HG03442 (cell line): ENCODE measurements around the gene NHEJ1.

Experiments used
- ATAC-seq: cut with Tn5 transposase; IDR thresholded peaks from one replicate; pipeline ENCODE4 v1.9.1; 2021; ENCODE audit warnings: mild to moderate bottlenecking, moderate library complexity; ENCODE audit not compliant: unreplicated experiment

NHEJ1 gene

DNA sequence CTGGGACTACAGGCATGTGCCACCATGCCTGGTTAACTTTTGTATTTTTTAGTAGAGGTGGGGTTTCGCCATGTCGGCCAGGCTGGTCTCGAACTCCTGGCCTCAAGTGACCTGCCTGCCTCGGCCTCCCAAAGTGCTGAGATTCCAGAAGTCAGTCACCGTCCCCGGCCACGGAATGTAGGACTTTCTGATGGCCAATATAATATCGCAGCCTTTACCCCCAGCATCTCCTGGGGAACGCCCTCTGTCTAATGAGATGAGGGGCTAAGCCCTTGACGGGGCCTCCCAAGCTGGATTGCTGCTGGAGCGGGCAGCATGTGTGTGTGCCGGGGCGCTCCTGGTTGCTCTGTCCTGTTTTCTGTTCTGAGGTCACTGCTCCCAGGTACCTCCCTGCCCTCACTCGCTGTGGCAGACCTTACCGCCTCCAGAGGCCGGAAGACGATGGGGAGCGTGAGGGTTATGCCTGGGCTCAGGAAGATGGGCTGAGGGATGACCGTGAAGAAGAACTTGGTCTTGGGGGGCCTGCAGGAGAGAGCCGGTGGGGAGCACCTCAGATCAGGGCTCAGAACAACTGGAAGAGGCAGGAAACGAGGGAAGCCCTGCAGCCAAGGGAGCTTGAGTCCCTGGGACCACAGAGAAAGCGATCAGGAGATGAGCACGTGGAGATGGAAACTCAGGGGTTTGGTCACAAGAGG lies 128.4 kb downstream of the NHEJ1 start:
- no peak for ATAC-seq

DNA sequence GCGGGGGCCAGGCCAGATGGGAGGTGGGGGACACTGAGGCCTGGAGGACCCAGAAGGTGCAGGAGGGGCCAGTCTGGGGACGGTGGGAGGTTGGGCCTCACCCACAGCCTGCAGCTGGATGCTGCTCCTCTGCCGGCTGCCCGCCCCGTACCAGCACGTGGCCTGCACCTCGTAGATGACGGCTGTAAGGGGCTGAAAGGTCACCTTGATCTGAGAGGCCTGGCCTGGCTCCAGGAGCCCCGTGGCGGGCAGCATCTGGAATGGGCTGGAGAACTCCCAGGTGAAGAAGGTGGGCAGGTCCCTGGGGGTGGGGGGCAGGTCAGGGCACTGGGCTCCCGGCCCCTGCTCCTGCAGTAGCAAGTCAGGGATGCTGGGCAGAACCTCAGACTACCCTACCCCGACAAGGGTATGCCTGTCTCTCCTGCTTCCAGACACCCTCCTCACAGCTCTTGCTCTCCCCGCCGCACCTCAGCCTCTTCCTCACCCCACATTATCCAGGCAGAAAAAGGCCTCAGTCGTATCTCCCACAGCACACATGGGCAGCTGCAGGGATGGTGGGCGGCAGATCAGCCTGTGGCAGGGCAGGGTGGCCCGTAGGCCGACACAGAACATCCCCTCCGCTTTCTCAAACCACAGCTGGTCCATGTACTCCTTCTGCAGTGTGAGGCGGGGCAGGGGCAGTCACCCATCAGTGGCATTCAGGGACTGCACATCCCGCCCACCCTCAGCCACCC lies 129.4 kb downstream of the NHEJ1 start:
- ATAC-seq: no peak

DNA sequence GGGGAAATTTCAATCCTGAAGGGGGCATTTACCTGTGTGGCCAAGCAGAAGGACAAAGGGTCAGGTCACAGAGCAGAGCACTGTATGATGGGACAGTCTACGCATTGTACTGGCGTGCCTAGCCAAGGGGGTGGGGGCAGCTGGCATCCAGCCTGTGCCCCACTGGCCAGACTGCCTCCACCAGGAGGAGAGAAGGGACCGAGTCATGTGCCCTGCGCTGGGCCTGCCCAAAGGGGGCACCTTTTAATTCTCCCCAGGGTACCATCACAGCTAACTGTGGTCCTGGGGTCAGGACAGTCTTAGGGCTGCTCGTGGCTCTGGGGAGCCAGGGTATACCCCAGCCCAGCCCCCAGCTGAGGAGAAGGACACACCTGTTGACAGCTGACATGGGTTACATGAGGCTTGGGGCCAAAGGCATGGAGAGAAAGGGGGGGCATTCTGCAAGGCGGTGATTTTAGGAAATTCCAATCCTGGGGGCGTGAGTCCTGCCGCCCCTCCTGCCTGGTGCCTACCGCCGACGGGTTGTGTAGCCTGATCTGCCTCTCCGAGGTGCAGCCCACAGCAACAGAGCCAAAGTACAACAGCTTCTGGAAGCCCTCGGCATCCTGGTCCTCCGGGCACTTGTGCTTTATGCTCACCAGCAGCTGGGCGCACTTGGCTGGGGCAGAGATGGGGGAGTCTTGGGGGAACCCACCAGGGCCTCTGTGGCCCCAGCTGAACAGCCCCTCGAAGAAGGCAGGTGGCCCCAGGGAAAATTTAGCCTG lies 130.3 kb downstream of the NHEJ1 start:
- no peak for ATAC-seq

DNA sequence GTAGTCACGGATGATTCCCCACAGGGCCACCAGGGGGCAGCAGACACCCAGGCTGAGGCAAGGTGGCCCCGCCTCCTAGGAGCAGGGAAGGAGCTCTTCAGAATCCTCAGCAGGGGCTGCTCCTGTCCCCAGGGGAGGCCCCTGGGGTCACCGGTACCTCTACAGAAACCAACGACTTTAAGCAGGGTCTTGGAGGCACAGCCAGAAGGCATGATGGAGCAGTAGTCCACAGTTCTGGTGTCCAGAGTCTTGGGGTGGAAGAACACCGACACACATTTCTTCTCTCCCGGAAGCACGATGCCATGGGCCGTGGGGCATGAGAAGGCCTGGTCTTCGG lies 130.8 kb downstream of the NHEJ1 start:
- peak; percentile 67 for ATAC-seq

DNA sequence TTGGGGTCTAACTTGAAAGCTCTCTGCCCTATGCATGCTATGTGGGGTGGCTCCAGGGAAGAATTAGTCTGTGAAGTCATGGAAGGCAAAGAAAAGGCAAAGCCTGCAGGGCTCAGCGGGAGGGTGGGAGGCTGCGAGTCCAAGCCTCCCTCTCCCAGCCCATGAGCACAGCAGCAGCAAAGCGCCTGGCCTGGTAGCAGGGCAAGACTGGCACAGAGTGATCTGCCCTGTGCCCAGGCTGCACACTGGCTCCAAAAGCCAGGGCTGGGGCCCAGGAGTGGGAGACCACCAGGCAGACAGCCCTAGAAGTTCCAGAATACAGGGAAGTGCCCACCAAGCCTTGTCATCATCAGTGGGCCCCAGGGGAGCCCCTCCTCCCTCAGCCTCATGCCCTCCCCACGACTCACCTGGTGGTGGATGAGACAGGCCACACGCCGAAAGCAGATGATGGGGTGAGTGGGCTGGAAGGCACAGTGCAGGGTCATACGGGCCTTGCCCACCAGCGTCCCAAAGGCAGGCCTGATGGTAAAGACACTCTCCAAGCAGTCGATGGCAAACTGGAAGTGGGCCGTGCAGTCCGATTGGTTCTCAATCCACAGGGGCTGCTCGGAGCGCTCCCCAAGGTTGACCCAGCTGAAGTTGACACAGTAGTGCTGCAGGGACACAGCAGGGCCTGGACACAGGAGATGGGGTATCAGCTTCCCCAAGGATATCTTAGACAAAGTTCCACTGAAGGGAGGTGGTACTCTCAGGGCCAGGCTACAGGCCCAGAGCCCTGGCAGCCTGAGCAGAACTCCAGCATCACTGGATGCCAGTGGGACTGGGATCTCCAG lies 131.4 kb downstream of the NHEJ1 start:
- ATAC-seq: no peak

DNA sequence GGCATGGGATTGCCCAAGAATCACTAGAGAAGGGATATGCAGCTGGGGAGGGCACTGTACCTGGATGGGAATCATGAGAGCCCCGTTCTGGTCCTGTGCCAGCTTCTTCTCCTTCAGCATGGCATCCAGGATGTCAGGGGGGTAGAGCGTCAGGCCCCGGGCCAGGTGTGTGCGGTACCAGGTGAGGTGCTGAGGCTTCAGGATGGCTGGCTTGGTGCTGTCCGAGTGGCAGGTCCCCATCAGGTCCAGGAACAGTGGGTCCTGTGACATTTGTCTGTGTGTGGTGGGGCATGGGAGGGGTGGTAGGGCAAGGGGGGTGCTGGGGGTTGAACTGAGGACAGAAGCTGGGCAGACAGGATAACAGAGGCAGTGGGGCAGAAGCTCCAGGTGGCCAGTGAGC lies 132.5 kb downstream of the NHEJ1 start:
- ATAC-seq: no peak

DNA sequence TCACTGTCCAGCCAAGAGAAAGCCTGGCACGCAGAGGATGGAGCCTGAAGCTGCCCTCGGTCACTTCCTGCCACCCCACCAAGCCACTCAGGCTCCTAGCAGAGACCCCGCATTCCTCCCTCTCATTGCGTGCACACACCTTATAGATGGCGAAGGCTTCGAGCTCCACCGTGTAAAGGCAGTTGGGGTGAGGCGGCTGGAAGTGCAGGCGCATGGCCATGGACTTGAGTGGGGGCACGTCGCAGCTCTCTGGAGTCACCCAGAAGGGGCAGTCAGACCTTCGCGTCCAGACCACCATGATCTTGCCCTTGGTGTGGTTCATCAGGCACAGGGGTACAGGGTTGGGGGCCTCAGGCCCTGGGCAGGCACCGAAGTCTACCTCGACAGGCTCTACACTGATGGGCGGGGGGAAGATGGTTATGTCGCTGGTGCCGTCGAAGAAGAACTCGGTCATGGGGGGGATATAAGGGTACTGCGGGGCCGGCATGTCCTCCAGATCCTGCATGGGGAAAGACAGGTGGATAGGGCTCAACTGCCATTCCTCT lies 133.0 kb downstream of the NHEJ1 start:
- no peak for ATAC-seq

DNA sequence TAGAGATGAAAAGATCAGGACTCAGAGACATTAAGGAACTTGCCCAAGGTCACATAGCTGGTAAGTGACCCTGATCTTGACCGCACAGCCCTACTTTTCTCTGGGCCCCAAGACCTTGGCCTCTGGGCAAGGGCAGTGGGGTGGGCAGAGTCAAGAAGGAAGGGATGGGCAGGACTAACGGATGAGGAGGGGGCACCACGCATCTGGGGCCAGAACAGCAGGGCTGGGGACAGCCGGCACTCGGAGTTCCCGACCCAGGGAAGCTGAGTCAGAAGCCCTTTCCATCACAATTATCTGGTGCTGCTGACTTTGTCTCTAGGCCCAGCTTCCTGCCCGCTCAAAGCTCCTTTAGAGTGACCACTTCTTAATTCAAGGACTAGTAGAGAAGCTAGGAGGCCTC lies 133.7 kb downstream of the NHEJ1 start:
- no peak for ATAC-seq

DNA sequence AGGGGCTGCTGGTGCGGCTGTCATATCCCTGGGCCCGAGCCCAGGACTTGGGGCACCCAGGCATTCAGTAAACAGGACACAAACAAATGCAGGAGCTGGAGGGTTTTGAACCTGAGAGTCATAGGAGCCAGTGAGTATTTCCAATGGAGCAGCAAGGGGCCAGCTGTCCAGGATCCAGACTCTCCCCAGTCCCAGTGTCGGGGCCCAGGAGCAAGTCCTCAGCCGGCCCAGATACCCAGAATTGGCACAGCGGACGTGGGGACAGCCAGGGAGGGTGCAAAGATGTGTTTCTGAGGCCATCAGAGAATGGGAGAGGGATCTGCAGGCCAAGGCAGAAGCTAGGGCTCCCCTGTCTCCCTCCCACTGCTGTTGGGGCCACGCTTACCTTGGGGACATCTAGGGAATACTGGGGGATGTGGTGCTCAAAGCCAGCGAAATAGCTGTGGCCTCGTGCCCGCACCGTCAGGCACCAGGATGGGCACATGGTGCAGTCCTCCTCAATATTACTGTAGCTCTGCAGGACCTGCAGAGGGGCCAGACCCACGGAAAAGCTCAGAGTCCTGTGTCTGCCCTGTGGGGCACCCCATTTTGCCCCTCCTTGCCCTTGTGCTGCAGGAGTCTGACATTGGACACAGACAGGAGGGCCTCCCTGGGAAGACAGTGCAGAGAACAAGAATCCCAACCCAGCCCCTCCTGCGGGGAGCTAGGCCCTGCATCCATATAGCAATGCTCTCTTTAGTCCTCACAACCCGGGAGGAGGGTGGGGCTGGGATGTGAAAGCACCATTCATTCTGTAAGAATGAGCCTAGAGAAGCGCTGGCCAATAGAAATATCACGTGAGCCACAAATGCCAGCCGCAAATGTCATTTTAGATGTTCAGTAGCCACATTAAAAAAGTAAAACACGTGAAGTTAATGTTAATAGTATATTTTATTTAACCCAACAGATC lies 134.7 kb downstream of the NHEJ1 start:
- no peak for ATAC-seq
